HG02763 (cell line): ENCODE data around the gene FUT6.
"Not testable (repeated sequence)": the region's sequence is repeated elsewhere in the genome, so short reads cannot be mapped to it uniquely, and the experiment has no call there.

Experiments
- ATAC-seq: cut with Tn5 transposase; IDR thresholded peaks from one replicate; pipeline ENCODE4 v1.9.1; 2021; ENCODE audit warnings: mild to moderate bottlenecking, moderate library complexity; ENCODE audit not compliant: unreplicated experiment

FUT6 gene

GRCh38 chr19:5788422-5788821, 51.1 kb downstream of the FUT6 start:
- ATAC-seq, result no peak

DNA sequence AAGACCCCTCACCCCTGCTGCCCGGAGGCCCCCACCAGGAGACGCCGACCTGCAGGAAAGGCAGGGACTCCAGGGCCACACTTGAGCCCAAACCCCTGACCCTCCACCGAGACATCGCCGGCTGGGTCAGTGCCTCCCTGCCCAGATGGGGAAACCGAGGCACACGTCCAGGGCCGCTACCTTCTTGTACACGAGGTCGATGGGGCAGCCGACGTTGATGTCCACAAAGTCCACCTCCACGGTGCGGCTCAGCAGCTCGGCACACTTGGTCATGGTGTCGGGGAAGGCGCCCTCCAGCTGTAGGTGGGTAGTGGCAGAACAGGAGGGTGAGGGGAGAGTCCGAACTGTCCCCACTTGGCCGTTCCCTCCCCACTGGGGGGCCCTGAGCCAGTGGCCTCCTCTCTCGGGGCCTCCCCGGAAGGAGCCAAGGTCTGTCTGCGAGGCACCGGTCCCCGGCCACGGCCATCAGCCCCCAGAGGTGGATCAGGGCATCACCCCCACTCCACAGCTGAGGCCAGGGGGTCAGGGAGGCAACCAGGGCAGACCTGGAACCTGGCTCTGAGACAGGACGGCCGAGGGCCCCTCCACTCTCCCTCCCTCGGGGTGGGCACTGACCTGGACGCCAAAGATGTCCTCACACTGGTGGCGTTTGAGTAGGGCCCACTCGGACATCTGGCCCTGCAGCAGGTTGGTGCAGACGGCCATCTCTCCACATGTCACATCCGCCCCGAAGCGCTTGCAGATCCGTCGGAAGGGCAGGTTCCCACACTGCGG, 51.9 kb downstream of the FUT6 start:
- ATAC-seq, result no peak

DNA sequence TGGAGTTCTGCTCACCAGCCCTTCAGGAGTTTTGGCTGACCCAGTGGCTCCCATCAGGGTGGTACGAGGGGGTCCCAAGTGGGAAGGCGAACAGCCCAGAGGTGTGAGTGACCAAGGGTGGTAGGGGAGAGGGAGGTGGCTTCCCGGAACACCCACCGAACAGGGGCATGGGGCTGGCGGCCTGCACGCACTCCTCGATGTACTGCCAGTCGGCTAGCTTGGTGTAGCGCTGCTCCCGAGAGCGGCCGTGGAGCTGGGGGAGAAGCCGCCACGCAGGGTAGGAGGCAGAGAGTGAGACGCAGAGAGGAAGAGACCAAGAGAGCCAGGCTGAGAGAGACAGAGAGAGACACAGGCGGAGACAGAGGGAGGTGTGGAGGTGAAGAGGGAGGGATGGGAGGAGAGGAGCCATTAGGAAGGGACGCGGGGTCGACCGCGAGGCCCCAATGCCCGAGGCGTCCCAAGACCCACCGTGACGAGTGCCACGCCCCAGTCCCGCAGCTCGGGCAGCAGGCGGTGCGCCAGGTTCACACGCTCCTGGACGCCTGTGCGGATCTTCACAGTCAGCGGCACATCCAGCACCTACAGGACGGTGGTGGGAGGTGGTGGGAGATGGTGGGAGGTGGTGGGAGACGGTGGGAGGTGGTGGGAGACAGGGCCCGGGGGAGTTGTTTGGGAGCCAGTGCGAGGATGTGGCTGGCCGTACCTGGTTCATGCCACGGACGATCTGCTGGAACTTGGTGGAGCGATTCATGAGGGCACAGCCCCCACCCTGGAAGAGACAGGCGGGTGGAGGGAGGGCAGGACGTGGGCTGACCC, 52.7 kb downstream of the FUT6 start:
- ATAC-seq, result no peak

DNA sequence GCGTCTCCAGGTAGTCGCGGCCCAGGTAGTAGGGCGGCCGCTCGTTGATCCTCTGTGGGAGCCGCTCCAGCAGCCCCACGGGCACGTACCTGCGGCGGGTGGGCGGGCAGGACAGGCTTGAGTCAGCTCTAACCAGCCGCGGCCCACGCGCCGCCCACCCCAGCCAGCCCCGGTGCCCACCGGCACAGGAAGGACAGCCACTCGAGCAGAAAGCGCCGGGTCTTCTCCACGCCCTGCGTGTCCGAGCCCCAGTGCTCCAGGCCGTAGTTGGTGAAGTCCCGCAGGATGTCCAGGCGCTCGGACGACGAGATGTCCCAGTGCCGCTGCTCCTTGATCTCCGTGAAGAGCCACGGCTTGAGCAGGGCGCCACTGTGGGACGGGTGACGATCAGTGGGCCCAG, 54.1 kb downstream of the FUT6 start:
- ATAC-seq, result no peak

DNA sequence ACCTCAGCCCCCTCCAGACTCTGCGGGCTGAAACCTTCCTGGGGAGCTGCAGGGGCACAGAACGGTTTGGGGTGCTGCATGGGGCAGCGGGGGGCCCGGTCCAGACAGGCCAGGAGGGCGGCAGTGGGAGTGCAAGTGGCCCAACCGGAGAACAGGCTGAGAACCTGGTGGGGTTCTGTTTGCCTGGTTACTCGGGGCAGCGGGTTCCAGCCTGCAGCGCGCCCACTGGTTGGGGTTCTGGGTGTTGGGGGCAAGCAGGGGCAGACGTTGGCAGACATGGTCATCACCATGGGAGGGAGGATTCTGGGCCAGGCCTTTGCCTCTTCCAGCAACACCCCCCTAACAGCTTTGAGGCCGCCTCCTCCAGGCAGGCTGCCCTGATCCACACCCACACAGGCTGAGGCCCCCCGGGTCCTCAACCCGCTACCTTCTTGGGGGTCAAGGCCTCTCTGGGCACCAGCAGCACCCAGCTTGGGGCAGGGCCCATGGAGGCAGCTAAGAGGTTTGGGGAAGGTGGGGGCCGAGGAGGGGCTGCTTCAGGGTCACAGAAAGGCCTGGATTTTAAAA, 54.8 kb downstream of the FUT6 start, which contains the start of gene PRR22:
Gene PRR22, minus strand, starts transcription at position 166 of the 567 bp plus-strand sequence. Its CDS starts 86 bp downstream, at position 80.
- no peak for ATAC-seq

GRCh38 chr19:5782945-5783919, 56.3 kb downstream of the FUT6 start:
- no peak for ATAC-seq

DNA sequence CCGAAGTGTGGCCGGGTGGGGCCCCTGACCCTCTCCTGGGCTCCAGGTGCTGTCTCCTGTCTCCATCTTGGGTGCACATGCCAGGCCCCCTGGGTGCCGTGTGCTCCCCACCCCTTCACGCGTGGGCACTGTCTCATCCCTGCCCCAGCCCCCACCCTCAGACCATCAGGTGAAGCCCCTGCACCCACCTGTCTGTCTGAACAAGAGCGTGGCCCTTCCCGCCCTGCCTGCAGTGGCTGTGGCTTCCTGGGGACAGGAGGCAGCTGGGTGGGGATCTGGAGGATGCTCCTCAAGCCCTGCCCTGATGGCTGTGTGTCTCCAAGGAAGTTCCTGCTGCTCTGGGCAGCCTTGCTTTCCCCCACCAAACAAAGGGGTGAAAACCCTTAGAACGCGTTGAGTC, 57.2 kb downstream of the FUT6 start:
- no peak for ATAC-seq

DNA sequence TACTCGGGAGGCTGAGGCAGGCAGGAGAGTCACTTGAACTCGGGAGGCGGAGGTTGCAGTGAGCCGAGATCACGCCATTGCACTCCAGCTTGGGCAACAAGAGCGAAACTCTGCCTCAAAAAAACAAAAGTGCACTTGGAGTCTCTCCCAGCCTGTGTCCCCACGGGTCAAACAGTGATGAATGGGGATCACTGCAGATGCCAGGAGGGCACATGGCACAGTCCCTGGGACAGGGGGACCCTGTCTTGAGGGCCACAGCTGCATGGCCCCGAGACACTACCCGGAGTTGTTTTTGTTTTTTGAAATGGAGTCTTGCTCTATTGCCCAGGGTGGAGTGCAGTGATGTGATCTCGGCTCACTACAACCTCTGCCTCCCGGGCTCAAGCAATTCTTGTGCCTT, 58.6 kb downstream of the FUT6 start:
- ATAC-seq, result not testable (repeated sequence)
